ENCODE data around the gene GMPS.
A peak's percentile ranks its signal among the peaks of the same experiment; 100 is the strongest.
"Not testable (repeated sequence)": the region's sequence is repeated elsewhere in the genome, so short reads cannot be mapped to it uniquely, and the experiment has no call there.

Gene GMPS

GRCh38 chr3:155870133-155870944 lies at the start of gene GMPS:
Gene GMPS, plus strand, starts transcription at chr3:155870650. Its CDS starts 221 bp downstream, at chr3:155870871.
- H3K36me3 Mint-ChIP-seq: no peaks in the 10 kb centered on the region
- peak within 1 kb of the TSS; percentile 88 for H3K27ac Mint-ChIP-seq
- peak; percentile 98 for ATAC-seq
- peaks cover 26% of the 10 kb centered on the region for H3K4me1 Mint-ChIP-seq
- peak within 1 kb of the TSS; percentile 98 for H3K4me3 Mint-ChIP-seq
- no peaks in the 10 kb centered on the region for H3K27me3 Mint-ChIP-seq
- no peaks in the 10 kb centered on the region for H3K9me3 Mint-ChIP-seq

GRCh38 chr3:155828490-155829098 lies 41.9 kb upstream of the GMPS start:
- H3K27ac Mint-ChIP-seq, H3K36me3 Mint-ChIP-seq, H3K4me3 Mint-ChIP-seq, H3K4me1 Mint-ChIP-seq, H3K27me3 Mint-ChIP-seq, ATAC-seq, H3K9me3 Mint-ChIP-seq: not testable (repeated sequence)

DNA sequence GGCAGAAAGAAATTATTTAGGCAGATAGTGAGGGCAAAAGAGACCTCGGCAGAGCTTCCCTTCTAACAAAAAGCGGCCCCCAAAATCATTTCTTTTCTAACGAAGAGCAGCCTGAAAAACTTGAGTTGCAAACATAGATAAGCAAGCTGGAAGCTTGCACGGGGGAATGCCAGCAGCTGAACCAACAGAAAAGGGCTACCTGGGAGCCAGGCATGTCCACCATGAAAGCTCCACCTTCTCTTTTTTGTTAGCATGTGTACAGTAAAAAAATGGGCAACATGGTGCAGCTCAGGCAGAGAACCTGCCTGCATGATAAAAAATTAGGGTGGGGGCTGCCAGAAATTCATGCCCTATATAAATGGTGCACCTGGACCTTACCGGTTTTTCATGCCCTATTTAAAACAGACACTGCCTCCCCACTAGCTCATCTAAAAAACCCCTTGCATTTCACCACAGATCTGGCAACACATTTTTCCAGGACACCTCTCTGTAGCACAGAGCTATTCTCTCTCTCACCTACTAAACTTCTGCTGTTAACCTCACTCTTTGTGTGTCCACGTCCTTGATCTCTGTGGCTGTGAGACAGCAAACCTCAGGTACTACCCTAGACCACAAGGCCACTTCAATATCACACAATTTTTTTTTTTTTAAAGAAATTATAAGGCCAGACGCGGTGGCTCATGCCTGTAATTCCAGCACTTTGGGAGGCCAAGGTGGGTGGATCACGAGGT lies 34.9 kb upstream of the GMPS start:
- H3K27ac Mint-ChIP-seq: no peak overlapping the region
- no peak overlapping the region for H3K4me3 Mint-ChIP-seq
- H3K9me3 Mint-ChIP-seq: no peaks in the 10 kb centered on the region
- no peak for ATAC-seq
- no peaks in the 10 kb centered on the region for H3K4me1 Mint-ChIP-seq
- H3K27me3 Mint-ChIP-seq: no peaks in the 10 kb centered on the region
- H3K36me3 Mint-ChIP-seq: peaks cover 17% of the 10 kb centered on the region

- peaks cover 14% of the 10 kb centered on the region for H3K36me3 Mint-ChIP-seq
- H3K9me3 Mint-ChIP-seq: no peaks in the 10 kb centered on the region
- no peaks in the 10 kb centered on the region for H3K27me3 Mint-ChIP-seq
- no peak overlapping the region for H3K4me3 Mint-ChIP-seq
- no peak overlapping the region for H3K27ac Mint-ChIP-seq
- ATAC-seq: no peak
- peaks cover 21% of the 10 kb centered on the region for H3K4me1 Mint-ChIP-seq
Observed at GRCh38 chr3:155843569-155843968, 26.9 kb upstream of the GMPS start.

DNA sequence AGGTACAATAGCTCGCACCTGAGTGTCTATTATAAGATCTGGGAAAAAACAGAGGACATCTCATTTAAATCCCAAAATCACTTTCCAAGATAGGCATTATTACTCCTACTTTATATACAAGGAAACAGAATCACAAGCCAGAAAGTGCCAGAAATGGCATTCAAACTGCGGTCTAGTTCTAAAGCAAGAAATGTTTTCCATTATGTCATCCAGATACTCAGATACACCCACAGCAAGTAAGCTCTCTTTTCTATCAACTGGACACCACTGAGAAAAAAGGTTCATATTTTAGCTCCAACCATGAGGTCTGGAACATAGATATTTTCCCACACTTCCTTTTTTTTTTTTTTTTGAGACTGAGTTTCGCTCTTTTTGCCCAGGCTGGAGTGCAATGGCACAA lies 24.3 kb upstream of the GMPS start:
- Mint-ChIP-seq H3K9me3 (no peaks in the 10 kb centered on the region), H3K27ac (no peak overlapping the region), H3K4me3 (no peak overlapping the region), H3K36me3 (peaks cover 12% of the 10 kb centered on the region), H3K27me3 (no peaks in the 10 kb centered on the region), H3K4me1 (peaks cover 22% of the 10 kb centered on the region)
- no peak for ATAC-seq

DNA sequence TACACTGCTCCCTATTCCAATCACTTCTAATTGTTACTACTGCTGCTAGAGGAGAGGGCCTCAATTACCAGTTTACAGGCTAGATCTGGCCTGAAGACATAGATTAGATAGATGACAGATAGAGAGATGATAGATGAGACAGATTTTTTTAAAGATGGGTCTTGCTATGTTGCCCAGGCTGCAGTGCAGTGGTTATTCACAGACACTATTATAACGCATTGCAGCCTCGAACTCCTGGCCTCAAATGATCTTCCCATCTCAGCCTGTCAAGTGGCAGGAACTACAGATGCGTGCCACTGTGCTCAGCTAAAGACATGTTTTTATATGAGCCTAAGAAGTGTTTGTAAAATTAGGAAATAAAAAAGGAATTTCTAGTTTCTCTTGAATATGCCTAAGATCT lies 22.5 kb upstream of the GMPS start:
- H3K4me1 Mint-ChIP-seq: peaks cover 34% of the 10 kb centered on the region
- no peak overlapping the region for H3K4me3 Mint-ChIP-seq
- H3K9me3 Mint-ChIP-seq: no peaks in the 10 kb centered on the region
- no peaks in the 10 kb centered on the region for H3K27me3 Mint-ChIP-seq
- no peak overlapping the region for H3K27ac Mint-ChIP-seq
- H3K36me3 Mint-ChIP-seq: peaks cover 11% of the 10 kb centered on the region
- ATAC-seq: no peak

GRCh38 chr3:155849404-155849803 lies 21.0 kb upstream of the GMPS start:
- not testable (repeated sequence) for H3K27ac Mint-ChIP-seq, H3K4me3 Mint-ChIP-seq, H3K27me3 Mint-ChIP-seq, ATAC-seq, H3K9me3 Mint-ChIP-seq
- Mint-ChIP-seq H3K36me3 (peaks cover 11% of the 10 kb centered on the region), H3K4me1 (peaks cover 39% of the 10 kb centered on the region)

DNA sequence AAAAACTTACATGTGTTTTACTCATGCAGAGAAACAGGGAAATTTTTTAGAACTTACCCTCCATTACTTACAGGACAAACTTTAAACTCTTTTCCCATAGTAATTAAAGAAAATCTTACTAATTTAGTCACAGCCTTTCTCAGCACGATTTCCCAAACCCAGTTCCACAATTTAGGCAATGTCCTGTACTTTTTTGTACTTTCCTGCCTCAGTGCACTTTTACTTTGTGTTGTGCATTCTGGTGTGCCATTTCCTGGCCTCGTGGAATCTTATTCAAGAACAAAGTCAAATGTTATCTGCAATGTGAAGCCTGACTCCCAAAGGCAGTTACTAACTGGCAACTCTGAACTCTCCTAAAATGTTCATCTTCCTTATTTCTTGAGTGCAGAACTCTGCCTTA lies 18.1 kb upstream of the GMPS start:
- Mint-ChIP-seq H3K4me3 (peak overlapping the region; percentile 91), H3K9me3 (no peaks in the 10 kb centered on the region), H3K36me3 (peaks cover 11% of the 10 kb centered on the region), H3K27ac (no peak overlapping the region), H3K4me1 (peaks cover 36% of the 10 kb centered on the region), H3K27me3 (no peaks in the 10 kb centered on the region)
- ATAC-seq: no peak

GRCh38 chr3:155853214-155854140 lies 17.0 kb upstream of the GMPS start:
- H3K27ac Mint-ChIP-seq: peak overlapping the region; percentile 97
- ATAC-seq: no peak
- H3K4me3 Mint-ChIP-seq: peak overlapping the region; percentile 91
- H3K36me3 Mint-ChIP-seq: peaks cover 2% of the 10 kb centered on the region
- no peaks in the 10 kb centered on the region for H3K27me3 Mint-ChIP-seq
- peaks cover 29% of the 10 kb centered on the region for H3K4me1 Mint-ChIP-seq
- H3K9me3 Mint-ChIP-seq: no peaks in the 10 kb centered on the region

DNA sequence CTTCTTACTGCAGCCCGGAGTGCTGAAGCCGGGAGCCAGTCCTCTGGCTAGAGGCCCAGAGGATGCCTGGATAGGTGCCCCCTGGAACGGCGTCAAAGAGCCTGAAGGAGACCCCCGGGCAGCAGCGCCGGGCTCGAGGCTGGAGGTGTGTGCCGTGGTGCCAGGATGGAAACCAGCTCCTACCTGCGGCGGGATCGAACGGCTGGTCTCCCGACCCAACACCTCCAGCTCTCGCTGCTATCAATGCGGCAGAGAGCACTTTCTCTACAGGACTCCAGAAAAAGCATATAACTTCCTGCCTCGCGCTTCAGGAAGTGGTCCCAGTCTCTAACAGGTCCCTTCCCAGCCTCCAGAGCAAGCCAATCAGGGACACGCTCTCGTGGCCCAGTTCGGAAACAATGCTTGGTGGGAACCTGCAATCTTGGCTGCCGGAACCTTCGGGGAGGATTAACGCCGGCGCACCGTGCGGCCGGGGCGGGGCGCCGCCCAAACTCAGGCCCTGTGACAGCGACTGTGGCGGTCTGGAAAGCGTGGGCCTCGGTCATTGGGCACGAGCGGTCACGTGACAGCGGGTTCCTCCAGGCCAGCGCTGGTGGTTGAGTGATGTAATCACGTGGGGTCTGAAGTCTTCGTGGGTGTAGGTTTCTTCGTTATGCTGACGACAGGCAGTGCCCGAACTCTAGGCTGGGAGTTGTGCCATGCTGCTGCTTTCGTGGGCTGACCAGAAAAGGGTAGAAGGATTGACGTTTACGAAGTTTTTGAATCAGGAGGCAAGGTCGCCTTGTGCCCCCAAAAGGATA lies 16.1 kb upstream of the GMPS start, which contains the start of gene SLC33A1:
Gene SLC33A1, minus strand, starts transcription at position 287 of the 800 bp plus-strand sequence. CDS start 430 bp downstream, outside the sequence.
- ATAC-seq: peak; percentile 99
- Mint-ChIP-seq H3K36me3 (no peaks in the 10 kb centered on the region), H3K27me3 (no peaks in the 10 kb centered on the region), H3K9me3 (no peaks in the 10 kb centered on the region), H3K4me3 (peak within 1 kb of the TSS; percentile 91), H3K4me1 (peaks cover 26% of the 10 kb centered on the region), H3K27ac (peak within 1 kb of the TSS; percentile 97)

DNA sequence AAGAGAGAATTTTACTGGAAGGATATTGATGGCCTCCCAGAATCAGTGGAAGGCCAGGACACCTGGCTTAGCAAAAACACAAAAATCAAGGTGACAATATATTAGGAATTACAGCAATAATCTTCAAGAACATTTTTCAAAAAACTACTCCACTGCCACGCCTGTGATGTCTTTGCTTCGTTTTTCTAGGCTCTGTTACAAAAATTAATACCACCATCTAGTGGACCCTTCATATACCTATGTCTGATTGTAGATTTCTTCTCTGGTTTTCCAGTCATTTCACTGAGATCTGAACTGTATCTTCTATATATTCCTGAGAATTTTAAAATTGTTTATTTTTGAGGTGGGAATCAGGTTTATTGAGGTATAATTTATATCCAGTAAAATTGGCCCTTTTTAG lies 10.6 kb upstream of the GMPS start:
- Mint-ChIP-seq H3K4me1 (peaks cover 2% of the 10 kb centered on the region), H3K27ac (no peak overlapping the region), H3K9me3 (no peaks in the 10 kb centered on the region), H3K36me3 (no peaks in the 10 kb centered on the region), H3K27me3 (no peaks in the 10 kb centered on the region), H3K4me3 (no peak overlapping the region)
- ATAC-seq: no peak

- not testable (repeated sequence) for H3K27me3 Mint-ChIP-seq, H3K4me3 Mint-ChIP-seq, H3K27ac Mint-ChIP-seq, ATAC-seq, H3K9me3 Mint-ChIP-seq, H3K4me1 Mint-ChIP-seq, H3K36me3 Mint-ChIP-seq
Observed at GRCh38 chr3:155860424-155860823, 10.0 kb upstream of the GMPS start.

DNA sequence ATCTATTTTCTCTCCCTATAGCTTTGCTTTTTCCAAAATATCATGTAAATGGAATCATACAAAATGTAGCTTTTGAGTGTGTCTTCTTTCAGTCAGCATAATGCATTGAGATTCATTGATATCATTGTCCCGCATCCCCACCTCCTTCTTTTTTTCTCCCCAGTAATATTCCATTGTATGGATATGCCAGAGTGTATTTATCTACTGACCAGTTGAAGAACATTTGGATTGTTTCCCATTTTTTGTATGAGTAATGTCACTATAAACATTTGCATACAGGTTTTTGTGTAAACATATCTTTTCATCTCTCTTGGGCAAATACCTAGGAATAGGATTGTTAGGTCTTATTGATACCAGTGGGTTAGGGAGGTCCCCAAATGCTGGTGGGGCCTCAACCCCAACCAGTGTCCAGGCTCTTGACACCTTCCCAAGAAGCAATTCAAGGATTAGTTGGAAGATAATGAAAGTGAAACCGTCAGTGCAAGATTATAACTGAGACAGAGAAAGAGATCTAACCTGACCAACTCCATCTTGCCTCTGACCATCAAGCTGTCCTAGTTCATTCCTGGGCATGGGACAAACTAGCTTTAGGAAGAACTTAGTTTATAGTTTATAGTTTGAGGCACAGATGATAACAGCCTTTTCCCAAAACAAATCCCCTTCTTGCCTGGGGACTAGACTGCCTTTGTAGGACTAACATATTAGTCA lies 8.8 kb upstream of the GMPS start:
- no peaks in the 10 kb centered on the region for H3K9me3 Mint-ChIP-seq
- H3K4me3 Mint-ChIP-seq: no peak overlapping the region
- no peaks in the 10 kb centered on the region for H3K27me3 Mint-ChIP-seq
- ATAC-seq: no peak
- H3K36me3 Mint-ChIP-seq: no peaks in the 10 kb centered on the region
- no peak overlapping the region for H3K27ac Mint-ChIP-seq
- no peaks in the 10 kb centered on the region for H3K4me1 Mint-ChIP-seq
